Skeletal muscle cell (primary cell): Measurements from ENCODE around the gene GADL1.

Experiments
- DNase-seq: peaks from one replicate; pipeline ENCODE4 v3.0.0-alpha.2; 2010; ENCODE audit warnings: low read depth
- H3K4me3 ChIP-seq: 2 replicates; pipeline ENCODE4 v1.5.1; 2011; ENCODE audit warnings: low read depth, mild to moderate bottlenecking, control low read depth, low read length, moderate library complexity

GADL1 gene, protein sequence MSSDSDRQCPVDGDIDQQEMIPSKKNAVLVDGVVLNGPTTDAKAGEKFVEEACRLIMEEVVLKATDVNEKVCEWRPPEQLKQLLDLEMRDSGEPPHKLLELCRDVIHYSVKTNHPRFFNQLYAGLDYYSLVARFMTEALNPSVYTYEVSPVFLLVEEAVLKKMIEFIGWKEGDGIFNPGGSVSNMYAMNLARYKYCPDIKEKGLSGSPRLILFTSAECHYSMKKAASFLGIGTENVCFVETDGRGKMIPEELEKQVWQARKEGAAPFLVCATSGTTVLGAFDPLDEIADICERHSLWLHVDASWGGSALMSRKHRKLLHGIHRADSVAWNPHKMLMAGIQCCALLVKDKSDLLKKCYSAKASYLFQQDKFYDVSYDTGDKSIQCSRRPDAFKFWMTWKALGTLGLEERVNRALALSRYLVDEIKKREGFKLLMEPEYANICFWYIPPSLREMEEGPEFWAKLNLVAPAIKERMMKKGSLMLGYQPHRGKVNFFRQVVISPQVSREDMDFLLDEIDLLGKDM

DNA sequence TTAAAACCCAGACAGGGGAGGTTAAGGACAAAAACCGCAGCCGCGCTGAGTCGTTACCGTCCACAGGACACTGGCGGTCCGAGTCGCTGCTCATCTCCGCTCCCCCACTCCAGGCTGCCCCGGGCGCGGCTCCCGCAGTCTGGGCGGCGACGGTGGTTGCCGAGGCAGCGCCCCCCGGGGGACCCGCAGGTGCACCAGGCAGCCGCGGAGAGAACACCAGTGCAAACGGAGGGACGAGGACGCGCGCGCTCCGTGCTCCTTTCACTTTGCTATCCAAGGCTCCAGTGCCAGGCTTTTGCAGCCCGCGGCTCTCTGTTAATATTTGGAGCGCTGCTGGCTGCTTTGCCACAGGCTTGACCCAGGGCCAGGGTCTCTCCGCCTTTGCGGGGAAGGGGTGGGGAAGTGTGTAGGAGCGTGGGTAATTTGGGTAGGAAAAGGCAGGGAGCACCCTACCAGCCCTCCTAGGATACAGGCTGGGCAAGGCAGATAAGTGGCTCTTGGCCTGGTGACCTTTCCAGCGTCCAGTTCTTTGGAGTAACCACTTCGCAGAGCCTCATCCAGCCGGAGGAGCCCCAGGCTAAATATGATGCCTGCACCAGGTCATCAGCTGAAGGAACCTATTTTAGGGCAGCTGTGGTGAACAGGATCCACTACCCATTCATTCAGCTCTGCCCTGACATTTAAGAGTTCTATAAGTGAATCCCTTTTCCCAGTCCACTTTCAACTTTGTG is at the start of gene GADL1:
TSS of gene GADL1 (minus strand) at position 141 of the 731 bp plus-strand sequence. CDS start at position 94, 47 bp downstream.
- peak within 1 kb of the TSS; percentile 47 for H3K4me3 ChIP-seq
- no peak for DNase-seq

DNA sequence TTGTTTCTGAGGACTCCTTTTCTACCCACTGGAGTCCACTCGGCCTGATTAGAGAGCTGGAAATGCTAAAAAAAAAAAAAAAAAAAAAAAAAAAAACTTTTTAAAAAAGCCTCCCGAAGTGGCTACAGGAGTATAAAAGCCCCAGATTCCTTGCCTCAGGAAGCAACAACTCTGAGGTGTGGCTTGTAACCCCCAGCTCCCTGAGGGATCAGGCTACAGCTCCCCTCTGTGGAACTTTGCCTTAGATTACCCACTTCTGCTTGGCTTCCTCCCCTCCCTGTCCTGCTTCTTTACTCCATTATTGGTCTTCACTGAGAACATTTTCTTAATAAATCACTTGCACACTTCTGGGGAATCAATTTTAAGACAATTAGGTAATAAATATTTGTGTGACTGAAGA is 49.7 kb upstream of the GADL1 start:
- DNase-seq: no peak
- H3K4me3 ChIP-seq: no peak overlapping the region

DNA sequence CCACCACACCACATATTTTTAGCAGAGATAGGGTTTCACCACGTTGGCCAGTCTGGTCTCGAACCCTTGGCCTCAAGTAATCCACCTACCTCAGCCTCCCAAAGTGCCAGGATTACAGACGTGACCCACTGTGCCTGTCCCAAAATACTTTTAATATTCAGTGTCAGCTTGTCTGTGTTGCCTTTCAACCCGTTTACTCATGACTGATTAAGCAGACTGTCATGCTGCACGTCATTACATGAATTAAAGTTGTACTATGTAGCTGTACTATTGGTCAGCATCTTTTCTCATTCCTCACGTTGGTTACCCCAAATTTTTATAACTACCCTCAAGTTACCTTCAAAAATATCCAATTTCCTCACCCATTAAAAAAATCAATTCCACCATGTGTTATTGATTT is 48.7 kb upstream of the GADL1 start:
- no peak overlapping the region for H3K4me3 ChIP-seq
- DNase-seq: no peak

DNA sequence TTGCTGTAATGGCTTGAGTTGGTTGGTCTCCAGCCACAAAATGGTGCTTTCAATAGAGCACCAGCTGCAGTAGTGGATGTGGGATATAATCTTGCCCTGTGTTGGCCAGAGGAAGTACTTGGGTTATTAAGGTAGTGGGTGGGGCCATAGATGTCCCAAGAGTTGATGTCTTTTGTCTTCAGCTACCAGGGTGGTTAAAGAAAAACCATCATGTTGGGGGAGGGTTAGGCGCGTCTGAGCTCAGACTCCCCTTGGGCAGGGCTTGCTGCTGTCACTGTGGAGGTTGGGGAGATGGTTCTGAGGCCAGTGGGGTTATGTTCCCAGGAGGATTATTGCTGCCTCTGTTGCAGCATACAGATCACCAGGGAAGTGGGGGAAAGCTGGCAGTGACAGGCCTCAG is 46.9 kb upstream of the GADL1 start:
- no peak overlapping the region for H3K4me3 ChIP-seq
- no peak for DNase-seq

DNA sequence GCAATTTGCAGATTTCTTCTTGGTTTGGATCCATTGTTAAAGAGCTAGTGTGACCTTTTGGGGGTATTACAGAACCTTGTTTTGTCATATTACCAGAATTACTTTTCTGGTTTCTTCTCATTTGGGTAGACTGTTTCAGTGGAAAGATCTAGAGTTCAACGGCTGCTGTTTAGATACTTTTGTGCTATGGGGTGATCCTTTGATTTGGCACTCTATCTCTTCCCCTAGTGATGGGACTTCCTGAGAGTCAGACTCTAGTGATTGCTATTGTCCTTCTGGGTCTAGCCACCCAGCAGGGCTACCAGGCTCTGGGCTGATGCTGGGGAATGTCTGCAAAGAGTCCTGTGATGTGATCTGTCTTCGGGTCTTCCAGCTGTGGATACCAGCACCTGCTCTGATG is 46.3 kb upstream of the GADL1 start:
- no peak overlapping the region for H3K4me3 ChIP-seq
- no peak for DNase-seq

DNA sequence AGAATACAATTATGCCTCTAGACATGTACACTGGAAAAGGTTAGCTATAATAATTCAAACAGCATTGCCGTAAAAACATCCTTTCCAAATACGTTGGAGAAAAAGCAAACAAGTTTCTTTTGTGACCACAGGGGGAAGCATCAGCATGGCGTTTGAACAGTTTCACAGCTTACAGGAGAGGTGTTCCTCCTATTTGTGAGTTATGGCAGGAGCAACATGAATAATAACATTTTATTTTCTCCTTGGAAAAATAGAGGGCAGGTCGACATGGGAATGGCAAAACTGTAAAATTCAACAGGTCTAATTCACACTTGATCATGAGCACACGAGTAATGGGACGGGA is 39.7 kb upstream of the GADL1 start:
- peak; percentile 21 for DNase-seq
- H3K4me3 ChIP-seq: no peak overlapping the region

DNA sequence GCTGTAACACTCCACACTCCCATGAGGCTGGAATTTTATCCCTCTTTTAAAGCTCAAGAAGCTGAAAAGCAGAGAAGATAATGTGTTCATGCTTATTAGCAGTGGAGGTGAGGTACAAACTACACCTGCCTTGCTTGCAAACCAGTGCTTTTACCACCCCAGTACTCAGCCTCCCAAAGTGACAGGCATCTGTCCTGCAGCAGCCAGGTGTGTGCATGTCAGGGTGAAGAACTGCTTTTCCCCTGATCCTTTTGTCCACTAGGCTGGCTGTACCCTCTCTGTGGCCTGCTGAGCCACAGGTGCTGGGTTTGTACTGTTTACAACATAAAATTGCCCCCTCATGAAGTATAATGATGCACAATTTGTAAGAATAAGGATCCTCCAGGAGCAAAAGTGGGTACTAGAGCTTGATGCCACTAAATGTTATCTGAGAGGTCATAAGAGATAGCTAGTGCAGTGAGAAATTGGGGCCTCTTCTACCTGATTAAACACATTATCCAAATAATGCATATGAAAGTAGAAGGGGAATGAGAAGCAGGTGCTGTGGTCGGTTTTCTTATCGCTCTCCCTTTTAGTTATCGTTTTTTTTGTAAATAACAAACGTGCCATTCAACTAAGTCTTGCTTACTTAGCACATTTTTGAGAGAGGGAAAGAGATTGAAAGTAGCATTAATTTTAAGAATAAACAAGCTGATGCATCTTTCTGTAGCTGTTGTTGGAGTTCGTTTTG is 39.2 kb upstream of the GADL1 start:
- H3K4me3 ChIP-seq: no peak overlapping the region
- no peak for DNase-seq

DNA sequence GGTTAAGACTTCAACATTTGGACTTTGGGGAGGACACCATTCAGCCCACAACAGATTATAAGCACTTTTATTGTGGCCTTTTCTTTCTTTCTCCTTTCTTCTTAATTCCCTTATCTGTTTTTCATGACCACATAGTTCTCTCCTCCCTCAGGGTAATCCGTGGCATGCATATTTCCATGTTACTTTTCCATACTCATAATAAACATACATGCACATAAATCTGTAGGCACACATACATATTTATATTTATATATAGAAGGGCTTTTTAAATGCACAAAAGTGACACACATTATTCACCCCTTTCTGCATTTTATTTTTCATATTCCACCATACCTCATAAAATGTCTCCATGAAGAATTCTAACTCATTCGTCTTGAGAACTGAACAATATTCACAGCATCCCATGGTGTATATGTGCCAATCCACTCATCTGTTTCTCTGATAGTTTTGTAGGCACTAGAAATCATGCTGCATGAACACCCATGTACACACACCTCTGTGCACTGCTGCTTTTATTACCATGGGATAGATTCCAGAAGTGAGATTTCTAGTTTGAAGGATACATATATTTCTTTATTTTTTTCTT is 38.1 kb upstream of the GADL1 start:
- H3K4me3 ChIP-seq: no peak overlapping the region
- no peak for DNase-seq

DNA sequence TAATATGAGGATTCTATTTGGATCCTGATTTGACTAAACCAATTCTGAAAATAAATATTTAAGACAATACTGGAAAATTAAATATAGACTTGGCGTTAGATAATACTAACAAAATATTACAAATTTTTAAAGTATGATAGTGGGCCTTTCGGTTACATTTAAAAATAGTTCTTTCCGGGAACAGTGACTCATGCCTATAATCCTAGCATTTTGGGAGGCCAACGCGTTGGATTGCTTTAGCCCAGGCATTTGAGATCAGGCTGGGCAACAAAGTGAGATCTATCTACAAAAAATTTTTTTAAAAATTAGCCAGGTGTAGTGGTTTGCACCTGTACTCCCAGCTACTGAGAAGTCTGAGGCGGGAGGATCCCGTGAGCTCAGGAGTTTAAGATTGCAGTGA is 30.3 kb upstream of the GADL1 start:
- H3K4me3 ChIP-seq: no peak overlapping the region
- no peak for DNase-seq

DNA sequence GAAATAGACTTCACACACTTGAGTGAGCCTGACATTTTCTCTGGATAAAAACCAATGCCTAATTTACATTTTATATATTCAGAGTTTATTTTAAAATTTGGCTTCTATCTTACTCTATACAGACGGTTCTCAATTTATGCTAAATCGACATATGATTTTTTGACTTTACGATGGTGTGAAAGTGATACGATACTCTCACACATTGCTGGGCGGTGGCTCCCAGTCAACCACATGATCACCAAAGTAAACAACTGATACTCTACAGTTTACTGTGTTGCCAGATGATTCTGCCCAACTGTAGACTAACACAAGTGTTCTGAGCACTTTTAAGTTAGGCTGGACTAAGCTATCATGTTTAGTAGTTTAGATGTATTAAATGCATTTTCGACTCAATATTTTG is 25.1 kb upstream of the GADL1 start:
- no peak for DNase-seq
- no peak overlapping the region for H3K4me3 ChIP-seq

DNA sequence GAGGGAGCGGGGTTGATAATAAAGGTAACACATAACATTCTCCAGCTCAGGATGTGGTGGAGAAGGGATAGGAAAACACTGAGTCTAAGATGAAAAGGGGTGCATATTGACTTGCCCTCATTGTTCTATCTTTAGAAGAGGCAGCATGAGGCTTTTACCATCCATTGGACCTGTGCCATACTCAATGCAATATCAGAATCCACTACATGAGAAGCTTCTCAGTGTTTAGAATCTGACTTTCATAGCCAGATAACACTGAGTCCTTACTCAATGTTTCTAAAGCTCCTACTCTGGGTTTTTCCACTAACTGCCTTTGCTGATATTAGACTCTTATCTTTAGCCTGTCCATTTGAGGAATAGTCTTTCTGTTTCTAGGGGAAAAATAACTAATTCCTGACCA is 24.3 kb upstream of the GADL1 start:
- no peak overlapping the region for H3K4me3 ChIP-seq

DNA sequence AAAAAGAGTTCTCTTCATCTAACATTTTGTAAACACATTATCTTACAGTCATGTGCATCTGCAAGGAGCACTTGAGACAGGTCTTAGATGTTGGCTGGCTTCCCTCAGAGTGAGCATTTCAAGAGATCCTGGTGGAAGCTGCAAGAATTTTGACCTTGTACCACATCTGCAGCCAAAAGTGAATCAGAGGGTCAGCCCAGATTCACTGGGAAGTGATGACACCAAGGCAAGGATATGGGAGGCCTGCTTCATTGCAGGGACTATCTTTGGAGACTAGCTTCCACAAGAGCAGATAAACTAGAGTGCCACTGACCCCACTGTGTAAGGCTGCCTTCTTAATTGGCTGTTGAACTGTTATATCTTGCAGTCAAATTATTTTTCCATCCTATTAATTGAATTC is 21.3 kb upstream of the GADL1 start:
- no peak overlapping the region for H3K4me3 ChIP-seq
- no peak for DNase-seq

More for the DNA sequence above, 24.3 kb upstream of the GADL1 start:
- DNase-seq: no peak

DNA sequence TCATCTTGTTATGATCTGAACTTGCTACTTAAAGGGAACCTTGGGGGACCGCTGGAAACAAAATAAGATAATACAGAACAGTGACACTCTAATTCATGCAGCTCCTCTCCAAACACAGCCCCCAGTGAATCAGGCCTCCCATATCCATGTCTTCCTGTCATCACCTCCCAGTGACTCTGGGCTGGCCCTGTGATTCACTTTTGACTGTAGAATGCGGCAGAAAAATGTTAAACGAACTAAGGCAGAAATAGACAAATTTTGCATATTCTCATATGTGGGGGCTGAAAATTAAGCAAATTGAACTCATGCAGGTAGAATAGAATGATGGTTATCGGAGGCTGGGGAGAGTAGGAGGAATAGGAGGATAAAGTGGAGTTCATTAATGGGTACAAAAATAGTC is 20.2 kb upstream of the GADL1 start:
- DNase-seq: peak; percentile 30

DNA sequence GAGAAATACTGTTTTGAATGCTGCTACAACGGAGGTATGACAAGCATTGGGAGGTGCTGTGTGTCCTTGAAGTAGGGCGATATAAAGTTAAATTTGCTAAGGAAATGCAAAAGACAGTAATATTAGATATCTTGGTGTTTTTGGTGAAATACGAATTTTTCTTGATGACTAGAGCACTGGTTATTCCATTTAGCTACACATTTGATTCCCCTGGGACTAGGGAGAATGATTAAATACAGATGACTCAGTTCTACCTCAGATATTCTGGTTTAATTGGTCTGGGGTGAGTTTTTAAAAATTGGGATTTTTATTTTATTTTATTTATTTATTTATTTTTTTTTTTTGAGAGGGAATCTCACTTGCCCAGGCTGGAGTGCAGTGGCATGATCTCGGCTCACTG is 18.7 kb upstream of the GADL1 start:
- H3K4me3 ChIP-seq: no peak overlapping the region
- no peak for DNase-seq

More for the DNA sequence above, 20.2 kb upstream of the GADL1 start:
- H3K4me3 ChIP-seq: no peak overlapping the region

DNA sequence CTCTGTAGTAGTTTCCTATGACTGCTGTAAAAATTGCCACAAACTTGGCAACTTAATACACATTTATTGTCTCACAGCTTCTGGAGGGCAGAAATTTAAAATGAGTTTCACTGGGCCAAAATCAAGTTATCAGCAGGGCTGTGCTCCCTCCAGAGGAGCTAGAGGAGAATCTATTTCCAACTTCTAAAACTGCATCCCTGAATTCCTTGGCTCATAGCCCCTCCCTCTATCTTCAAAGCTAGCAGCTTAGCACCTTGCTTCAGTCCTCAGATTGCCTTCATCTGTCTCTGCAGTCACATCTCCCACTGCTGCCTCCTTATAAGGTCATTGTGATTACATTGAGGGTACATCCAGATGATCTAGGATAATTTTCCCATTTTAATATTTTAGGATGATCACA is 17.8 kb upstream of the GADL1 start:
- DNase-seq: no peak
- H3K4me3 ChIP-seq: no peak overlapping the region

DNA sequence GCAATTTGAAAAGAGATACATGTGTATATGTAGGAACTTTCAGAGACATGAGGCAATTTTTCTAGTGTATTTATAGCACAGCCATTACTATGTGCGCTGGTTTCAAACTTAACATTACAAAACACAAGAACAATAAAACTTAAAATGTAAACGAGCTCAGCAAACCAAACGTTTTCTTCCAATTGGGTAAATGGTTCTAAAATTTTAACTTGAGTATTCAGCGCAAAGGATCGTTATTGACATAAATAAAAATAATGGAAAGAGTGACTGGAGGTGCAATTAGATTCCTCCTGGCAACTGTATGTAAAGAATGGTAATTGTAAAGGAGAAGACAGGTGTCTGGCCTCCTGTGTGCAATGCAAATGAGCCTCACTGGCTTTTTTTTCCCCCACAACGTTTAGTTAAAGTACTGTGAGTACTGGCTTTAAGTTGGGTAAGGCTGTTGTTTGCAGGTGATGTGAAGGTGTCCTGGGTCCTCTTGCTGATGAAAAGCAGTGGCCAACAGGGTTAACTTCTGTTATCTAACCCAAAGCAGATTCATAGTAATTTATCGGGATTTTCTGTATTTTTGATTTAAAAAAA is 14.1 kb upstream of the GADL1 start:
- no peak for DNase-seq
- H3K4me3 ChIP-seq: no peak overlapping the region

DNA sequence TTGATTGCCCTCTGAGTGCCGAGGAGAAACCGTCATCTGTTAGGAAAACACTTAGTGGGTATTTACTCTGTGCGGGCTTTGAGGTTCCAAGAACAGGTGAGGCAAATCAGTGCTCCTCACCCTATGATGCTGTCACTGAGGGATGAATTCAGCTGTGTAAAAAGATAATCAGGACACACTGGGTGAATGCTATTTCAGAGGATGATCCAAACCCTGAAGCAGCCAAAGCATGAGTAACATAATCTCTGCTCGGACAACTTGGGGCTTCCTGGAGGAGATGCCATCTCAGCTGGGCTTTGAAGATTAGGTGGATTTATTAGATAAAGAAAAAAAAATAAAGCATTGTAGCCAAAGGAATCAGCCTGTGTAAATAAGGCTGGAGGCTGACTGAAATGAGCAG is 10.5 kb upstream of the GADL1 start:
- no peak overlapping the region for H3K4me3 ChIP-seq
- DNase-seq: no peak

DNA sequence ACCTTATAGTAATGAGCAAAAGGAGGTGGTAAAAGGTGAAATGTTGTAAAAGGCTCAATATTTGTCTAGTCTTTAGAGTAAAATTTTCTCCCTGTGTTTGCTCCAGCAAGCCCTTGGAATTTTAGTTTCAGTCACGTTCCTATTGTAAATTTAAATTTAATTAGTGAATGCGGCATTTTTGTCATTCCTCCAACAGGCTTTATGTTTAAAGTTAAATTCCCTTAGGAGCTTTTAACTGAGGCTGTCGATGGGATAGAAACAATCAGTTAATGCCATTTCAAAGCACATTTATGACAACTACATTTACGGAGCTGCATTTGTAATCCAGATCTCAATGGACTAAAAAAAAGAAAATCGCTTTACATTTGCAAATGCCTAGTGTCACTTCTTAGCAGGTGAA is 868 bp upstream of the GADL1 start:
- DNase-seq: no peak
- no peak overlapping the region for H3K4me3 ChIP-seq

DNA sequence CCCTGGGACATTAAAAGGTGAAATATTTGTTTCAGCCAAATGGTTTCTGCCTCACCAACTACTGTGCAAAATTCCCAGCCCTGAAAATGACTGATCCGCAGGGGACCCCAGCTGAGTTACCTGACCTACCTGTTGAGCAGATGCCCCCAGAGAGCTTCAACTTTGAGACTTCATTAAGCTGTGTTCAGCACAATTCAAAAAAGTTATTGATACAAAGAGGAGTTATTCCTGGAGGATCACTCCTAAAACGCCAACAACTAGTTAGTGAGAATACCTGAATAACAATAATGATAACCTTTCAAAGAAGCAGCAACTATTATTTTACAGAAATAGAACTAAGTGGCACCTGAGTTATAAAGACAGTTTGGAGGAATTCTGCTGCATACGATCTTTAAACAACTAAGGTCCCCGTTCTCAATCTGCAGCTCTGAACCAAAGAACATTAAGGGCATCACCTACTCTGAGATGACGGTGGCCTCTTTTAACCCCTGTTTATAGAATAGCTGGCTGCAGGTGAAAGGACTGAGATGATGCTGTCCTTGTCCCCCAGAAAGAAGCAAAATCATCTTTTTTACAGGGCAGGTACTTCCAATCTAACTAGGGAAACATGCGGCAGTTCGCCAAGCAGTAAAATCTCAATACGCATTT is 659 bp downstream of the GADL1 start:
- DNase-seq: no peak
- peak overlapping the region; percentile 47 for H3K4me3 ChIP-seq
